HEK293 (cell line): Measurements from ENCODE around the gene TMPRSS11A.

ENCODE experiments used
- CTCF ChIA-PET: fragments of 350-600 bp; formaldehyde crosslinking; extraction: SDS; loops from one replicate; lab custom pipeline; 2021; ENCODE audit warnings: antibody characterized with exemption; lab: Yijun Ruan, JAX
- POLR2A ChIA-PET: fragments of 300-600 bp; formaldehyde crosslinking; extraction: SDS; loops from one replicate; lab custom pipeline; 2020; ENCODE audit warnings: antibody characterized with exemption, inconsistent platforms; lab: Yijun Ruan, JAX
- H3K27ac ChIP-seq: fragments of 200-500 bp; sonication (Bioruptor generic); 2 replicates; pipeline ENCODE4 v1.5.1; 2014; ENCODE audit warnings: low read depth, low read length, control low read depth, inconsistent platforms; ENCODE audit errors: extremely low read depth
- H3K36me3 ChIP-seq, 2 experiments: fragments of 200-500 bp in 1 of 2; sonication (Bioruptor generic) in 1 of 2; 1 replicate in 1 of 2; 2 replicates in 1 of 2; pipeline ENCODE4 v1.5.1; 2014 to 2017; ENCODE audit warnings: inconsistent platforms in 2 of 2, low read length in 2 of 2; ENCODE audit not compliant: control insufficient read depth in 2 of 2, insufficient read depth in 1 of 2
- H3K4me1 ChIP-seq: fragments of 200-500 bp; sonication (Bioruptor generic); 2 replicates; pipeline ENCODE4 v1.5.1; 2014; ENCODE audit warnings: mild to moderate bottlenecking, low read length, inconsistent platforms; ENCODE audit not compliant: control insufficient read depth, insufficient read depth
- H3K4me3 ChIP-seq: 2 replicates; pipeline ENCODE4 v1.5.1; 2011; ENCODE audit warnings: low read depth, mild to moderate bottlenecking, control low read depth, low read length, moderate library complexity
- H3K9me3 ChIP-seq: fragments of 200-500 bp; sonication (Bioruptor generic); 2 replicates; pipeline ENCODE4 v1.5.1; 2014; ENCODE audit warnings: low read depth, low read length, inconsistent platforms; ENCODE audit not compliant: control insufficient read depth, insufficient read depth
- ZFHX2 ChIP-seq: fragments of 450-650 bp; formaldehyde crosslinking; conservative IDR thresholded peaks from 2 replicates; pipeline ENCODE4 v1.5.1; 2016; ENCODE audit warnings: missing biosample characterization, missing genetic modification characterization
- ZNF10 ChIP-seq: fragments of 450-650 bp; formaldehyde crosslinking; IDR thresholded peaks from 2 replicates; pipeline ENCODE4 v1.5.1; 2017; ENCODE audit warnings: missing biosample characterization, missing genetic modification characterization
- ZNF2 ChIP-seq: fragments of 450-650 bp; formaldehyde crosslinking; IDR thresholded peaks from 2 replicates; pipeline ENCODE4 v1.5.1; 2016; ENCODE audit warnings: missing biosample characterization, missing genetic modification characterization
- ZNF221 ChIP-seq: fragments of 450-650 bp; formaldehyde crosslinking; IDR thresholded peaks from 2 replicates; pipeline ENCODE4 v1.5.1; 2017; ENCODE audit warnings: missing biosample characterization, missing genetic modification characterization, borderline replicate concordance
- ZNF571 ChIP-seq: fragments of 450-650 bp; formaldehyde crosslinking; IDR thresholded peaks from 2 replicates; pipeline ENCODE4 v1.5.0; 2017; ENCODE audit warnings: missing biosample characterization, missing genetic modification characterization
- ZNF654 ChIP-seq: fragments of 450-650 bp; formaldehyde crosslinking; IDR thresholded peaks from 2 replicates; pipeline ENCODE4 v1.5.1; 2016; ENCODE audit warnings: low read depth, missing biosample characterization, missing genetic modification characterization
- ZNF658 ChIP-seq: fragments of 450-650 bp; formaldehyde crosslinking; IDR thresholded peaks from 2 replicates; pipeline ENCODE4; 2016; ENCODE audit warnings: missing biosample characterization, missing genetic modification characterization
- ZNF664 ChIP-seq: fragments of 450-650 bp; formaldehyde crosslinking; IDR thresholded peaks from 2 replicates; pipeline ENCODE4 v1.5.1; 2016; ENCODE audit warnings: missing biosample characterization, missing genetic modification characterization
- ZNF670 ChIP-seq: fragments of 450-650 bp; formaldehyde crosslinking; IDR thresholded peaks from 2 replicates; pipeline ENCODE4 v1.5.1; 2016; ENCODE audit warnings: missing biosample characterization, missing genetic modification characterization, low read depth
- ZNF76 ChIP-seq: fragments of 450-650 bp; formaldehyde crosslinking; IDR thresholded peaks from 2 replicates; pipeline ENCODE4; 2016; ENCODE audit warnings: low read depth, missing biosample characterization, missing genetic modification characterization, borderline replicate concordance
- ZSCAN30 ChIP-seq: fragments of 450-650 bp; IDR thresholded peaks from 2 replicates; pipeline ENCODE4 v1.5.1; 2018; ENCODE audit warnings: missing biosample characterization, mild to moderate bottlenecking, missing genetic modification characterization, moderate library complexity
- TF ChIP-seq, protein P1 (sequence below): fragments of 450-650 bp; formaldehyde crosslinking; IDR thresholded peaks from 2 replicates; pipeline ENCODE4 v1.5.1; 2016; ENCODE audit warnings: missing biosample characterization, missing genetic modification characterization, borderline replicate concordance
- TF ChIP-seq, protein P2 (sequence below): fragments of 450-650 bp; formaldehyde crosslinking; IDR thresholded peaks from 2 replicates; pipeline ENCODE4 v1.5.1; 2016; ENCODE audit warnings: missing biosample characterization, missing genetic modification characterization
- TF ChIP-seq, protein P3 (sequence below): fragments of 450-650 bp; formaldehyde crosslinking; IDR thresholded peaks from 2 replicates; pipeline ENCODE4 v1.5.1; 2016; ENCODE audit warnings: missing biosample characterization, missing genetic modification characterization, borderline replicate concordance

Gene TMPRSS11A

DNA sequence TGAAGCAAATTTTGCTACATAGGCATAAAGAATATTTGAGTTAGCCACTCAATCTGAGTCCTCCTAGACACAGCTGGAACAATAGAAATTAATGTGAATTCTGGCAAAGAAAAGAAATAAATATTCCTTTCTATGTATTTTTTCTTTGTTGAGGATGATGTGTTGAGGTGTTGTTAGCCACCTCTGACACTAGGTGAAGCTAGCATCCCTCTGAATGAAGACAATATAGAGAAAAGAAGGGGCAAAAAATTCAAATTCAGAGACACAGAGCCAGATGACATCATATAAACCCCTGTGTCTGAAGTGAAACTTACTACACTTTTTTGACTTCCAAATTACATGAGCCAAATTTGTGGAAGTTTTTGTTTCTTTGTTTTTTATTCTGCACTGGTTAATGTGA, 44.9 kb downstream of the TMPRSS11A start:
- Histone ChIP-seq H3K27ac (no peak overlapping the region), H3K4me1 (no peaks in the 10 kb centered on the region), H3K4me3 (no peak overlapping the region), H3K36me3 (no peaks in the 10 kb centered on the region), H3K9me3 (no peaks in the 10 kb centered on the region)
- ChIA-PET POLR2A (no interaction called here), CTCF (interaction anchor here (0.6 to 2.1 kb wide), 8 partner anchors 9 to 325 kb away, joined by 3 to 19 read pairs (median 4); no protein-coding TSS in a partner anchor)
- TF ChIP-seq ZNF654 (tag by site-specific recombination) (peak; percentile 39; the same call in 1 of the 2 replicates), ZNF664 (no peak)

DNA sequence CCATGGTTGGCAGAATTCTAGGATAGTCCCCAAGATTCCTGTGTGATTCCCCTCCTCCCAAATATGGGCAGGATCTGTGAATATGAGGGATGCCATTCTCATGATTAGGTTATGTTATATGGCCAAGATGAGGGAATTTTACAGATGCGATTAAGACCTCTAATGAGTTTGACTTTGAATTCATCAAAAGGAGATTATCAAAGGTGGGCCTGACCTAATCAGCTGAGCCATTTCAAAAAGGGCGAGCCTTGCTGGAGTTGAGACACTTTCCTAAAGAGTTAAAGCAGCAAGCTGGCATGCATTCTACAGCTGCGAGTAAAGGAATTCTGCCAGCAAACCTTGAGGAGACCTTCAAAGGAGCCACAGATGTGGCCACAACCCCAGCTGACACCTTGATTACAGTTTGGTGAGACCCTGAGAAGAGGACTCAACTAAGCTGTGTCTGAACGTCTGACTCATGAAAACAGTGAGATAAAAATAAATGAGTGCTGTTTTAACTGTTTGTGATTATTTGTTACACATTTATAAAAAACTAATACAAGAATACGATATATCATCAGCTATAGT, 47.8 kb downstream of the TMPRSS11A start:
- Histone ChIP-seq H3K36me3 (no peaks in the 10 kb centered on the region), H3K4me3 (no peak overlapping the region), H3K27ac (no peak overlapping the region), H3K4me1 (no peaks in the 10 kb centered on the region), H3K9me3 (no peaks in the 10 kb centered on the region)
- CTCF ChIA-PET, result interaction anchor here (1.0 kb wide), 1 partner anchor 260 kb away, joined by 4 read pairs; no protein-coding TSS in a partner anchor
- peak; percentile 66; the same call in 1 of the 2 replicates for TF ChIP-seq ZNF10 (tag by site-specific recombination)
- TF ChIP-seq ZNF76 (tag by site-specific recombination), result no peak
- POLR2A ChIA-PET, result no interaction called here

DNA sequence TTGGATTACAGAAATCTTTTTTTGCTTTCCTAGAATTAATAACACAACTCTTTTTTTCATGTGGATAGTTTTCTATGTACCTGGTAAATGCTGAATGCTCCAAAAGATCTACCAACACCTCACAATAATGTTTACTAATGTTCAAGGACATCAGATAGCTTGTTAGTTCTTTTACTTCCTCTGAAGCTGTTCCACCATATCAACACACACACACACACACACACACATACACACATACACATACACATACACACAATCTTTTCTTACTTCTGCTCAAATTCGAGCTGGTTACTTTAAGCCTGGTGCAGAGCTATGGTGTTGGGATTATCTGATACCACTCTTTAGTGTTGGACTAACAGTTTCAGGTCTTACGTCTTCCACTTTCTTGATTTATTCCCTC, 51.2 kb downstream of the TMPRSS11A start:
- H3K4me1 ChIP-seq, result no peaks in the 10 kb centered on the region
- H3K4me3 ChIP-seq, result no peak overlapping the region
- no peak for TF ChIP-seq ZSCAN30 (tag by site-specific recombination)
- TF ChIP-seq ZNF221 (tag by site-specific recombination), result no peak
- no peak for TF ChIP-seq ZNF2 (tag by site-specific recombination)
- TF ChIP-seq, protein P1, sequence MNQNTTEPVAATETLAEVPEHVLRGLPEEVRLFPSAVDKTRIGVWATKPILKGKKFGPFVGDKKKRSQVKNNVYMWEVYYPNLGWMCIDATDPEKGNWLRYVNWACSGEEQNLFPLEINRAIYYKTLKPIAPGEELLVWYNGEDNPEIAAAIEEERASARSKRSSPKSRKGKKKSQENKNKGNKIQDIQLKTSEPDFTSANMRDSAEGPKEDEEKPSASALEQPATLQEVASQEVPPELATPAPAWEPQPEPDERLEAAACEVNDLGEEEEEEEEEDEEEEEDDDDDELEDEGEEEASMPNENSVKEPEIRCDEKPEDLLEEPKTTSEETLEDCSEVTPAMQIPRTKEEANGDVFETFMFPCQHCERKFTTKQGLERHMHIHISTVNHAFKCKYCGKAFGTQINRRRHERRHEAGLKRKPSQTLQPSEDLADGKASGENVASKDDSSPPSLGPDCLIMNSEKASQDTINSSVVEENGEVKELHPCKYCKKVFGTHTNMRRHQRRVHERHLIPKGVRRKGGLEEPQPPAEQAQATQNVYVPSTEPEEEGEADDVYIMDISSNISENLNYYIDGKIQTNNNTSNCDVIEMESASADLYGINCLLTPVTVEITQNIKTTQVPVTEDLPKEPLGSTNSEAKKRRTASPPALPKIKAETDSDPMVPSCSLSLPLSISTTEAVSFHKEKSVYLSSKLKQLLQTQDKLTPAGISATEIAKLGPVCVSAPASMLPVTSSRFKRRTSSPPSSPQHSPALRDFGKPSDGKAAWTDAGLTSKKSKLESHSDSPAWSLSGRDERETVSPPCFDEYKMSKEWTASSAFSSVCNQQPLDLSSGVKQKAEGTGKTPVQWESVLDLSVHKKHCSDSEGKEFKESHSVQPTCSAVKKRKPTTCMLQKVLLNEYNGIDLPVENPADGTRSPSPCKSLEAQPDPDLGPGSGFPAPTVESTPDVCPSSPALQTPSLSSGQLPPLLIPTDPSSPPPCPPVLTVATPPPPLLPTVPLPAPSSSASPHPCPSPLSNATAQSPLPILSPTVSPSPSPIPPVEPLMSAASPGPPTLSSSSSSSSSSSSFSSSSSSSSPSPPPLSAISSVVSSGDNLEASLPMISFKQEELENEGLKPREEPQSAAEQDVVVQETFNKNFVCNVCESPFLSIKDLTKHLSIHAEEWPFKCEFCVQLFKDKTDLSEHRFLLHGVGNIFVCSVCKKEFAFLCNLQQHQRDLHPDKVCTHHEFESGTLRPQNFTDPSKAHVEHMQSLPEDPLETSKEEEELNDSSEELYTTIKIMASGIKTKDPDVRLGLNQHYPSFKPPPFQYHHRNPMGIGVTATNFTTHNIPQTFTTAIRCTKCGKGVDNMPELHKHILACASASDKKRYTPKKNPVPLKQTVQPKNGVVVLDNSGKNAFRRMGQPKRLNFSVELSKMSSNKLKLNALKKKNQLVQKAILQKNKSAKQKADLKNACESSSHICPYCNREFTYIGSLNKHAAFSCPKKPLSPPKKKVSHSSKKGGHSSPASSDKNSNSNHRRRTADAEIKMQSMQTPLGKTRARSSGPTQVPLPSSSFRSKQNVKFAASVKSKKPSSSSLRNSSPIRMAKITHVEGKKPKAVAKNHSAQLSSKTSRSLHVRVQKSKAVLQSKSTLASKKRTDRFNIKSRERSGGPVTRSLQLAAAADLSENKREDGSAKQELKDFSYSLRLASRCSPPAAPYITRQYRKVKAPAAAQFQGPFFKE (tag by site-specific recombination), result no peak
- TF ChIP-seq ZFHX2 (tag by site-specific recombination), result no peak
- TF ChIP-seq, protein P2, sequence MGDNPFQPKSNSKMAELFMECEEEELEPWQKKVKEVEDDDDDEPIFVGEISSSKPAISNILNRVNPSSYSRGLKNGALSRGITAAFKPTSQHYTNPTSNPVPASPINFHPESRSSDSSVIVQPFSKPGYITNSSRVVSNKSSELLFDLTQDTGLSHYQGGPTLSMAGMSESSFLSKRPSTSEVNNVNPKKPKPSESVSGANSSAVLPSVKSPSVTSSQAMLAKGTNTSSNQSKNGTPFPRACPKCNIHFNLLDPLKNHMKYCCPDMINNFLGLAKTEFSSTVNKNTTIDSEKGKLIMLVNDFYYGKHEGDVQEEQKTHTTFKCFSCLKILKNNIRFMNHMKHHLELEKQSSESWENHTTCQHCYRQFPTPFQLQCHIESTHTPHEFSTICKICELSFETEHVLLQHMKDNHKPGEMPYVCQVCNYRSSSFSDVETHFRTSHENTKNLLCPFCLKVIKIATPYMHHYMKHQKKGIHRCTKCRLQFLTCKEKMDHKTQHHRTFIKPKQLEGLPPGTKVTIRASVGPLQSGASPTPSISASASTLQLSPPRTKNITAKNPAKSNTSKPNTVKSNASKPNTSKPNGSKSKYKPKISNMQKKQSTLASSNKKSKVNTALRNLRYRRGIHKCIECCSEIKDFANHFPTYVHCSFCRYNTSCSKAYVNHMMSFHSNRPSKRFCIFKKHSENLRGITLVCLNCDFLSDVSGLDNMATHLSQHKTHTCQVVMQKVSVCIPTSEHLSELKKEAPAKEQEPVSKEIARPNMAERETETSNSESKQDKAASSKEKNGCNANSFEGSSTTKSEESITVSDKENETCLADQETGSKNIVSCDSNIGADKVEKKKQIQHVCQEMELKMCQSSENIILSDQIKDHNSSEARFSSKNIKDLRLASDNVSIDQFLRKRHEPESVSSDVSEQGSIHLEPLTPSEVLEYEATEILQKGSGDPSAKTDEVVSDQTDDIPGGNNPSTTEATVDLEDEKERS (tag by site-specific recombination), result no peak
- TF ChIP-seq, protein P3, sequence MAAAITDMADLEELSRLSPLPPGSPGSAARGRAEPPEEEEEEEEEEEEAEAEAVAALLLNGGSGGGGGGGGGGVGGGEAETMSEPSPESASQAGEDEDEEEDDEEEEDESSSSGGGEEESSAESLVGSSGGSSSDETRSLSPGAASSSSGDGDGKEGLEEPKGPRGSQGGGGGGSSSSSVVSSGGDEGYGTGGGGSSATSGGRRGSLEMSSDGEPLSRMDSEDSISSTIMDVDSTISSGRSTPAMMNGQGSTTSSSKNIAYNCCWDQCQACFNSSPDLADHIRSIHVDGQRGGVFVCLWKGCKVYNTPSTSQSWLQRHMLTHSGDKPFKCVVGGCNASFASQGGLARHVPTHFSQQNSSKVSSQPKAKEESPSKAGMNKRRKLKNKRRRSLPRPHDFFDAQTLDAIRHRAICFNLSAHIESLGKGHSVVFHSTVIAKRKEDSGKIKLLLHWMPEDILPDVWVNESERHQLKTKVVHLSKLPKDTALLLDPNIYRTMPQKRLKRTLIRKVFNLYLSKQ, result no peak
- TF ChIP-seq ZNF571 (tag by site-specific recombination), result no peak
- no peak for TF ChIP-seq ZNF658 (tag by site-specific recombination)
- TF ChIP-seq ZNF670 (tag by site-specific recombination), result no peak
- TF ChIP-seq, all 188 proteins: peak for 0
- ChIA-PET POLR2A (no interaction called here), CTCF (interaction anchor here (1.4 to 1.7 kb wide), 2 partner anchors 9 to 166 kb away, joined by 3 to 9 read pairs; no protein-coding TSS in a partner anchor)
- Histone ChIP-seq H3K9me3 (no peaks in the 10 kb centered on the region), H3K27ac (no peak overlapping the region), H3K36me3 (no peaks in the 10 kb centered on the region)
